ENCODE measurements around the gene ID1. TPM values are rescaled to one million over a fixed set of nuclear protein-coding genes. Genes with fewer than 3 reads are reported as not detected.

Gene ID1
- 173 and 518 TPM in 2 replicates for total RNA-seq

GRCh38 chr20:31605031-31605901 lies at the start of gene ID1:
Gene ID1 (plus strand): TSS chr20:31605289. CDS start chr20:31605388, 99 bp downstream.

DNA sequence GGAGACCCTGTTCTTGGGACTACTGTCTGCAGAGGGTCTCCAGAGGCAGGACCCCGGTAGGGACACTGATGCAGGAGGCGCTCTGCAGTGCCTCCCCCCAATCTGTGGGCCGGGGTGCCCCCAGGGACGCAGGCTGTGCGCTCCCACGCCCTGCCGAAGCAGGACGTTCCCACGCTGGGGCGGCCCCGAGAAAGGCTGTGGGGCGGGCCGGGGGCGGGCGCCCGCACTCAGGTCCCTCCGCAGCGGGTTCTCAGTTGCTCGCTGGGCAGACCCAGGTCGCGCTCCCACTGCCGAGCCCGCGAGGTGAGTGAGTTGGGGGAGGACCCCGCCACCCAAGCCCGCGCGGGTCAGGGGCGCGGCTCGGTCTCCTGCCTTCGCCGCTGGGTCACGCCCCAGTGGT lies 32.6 kb downstream of the ID1 start, which contains the start of gene COX4I2:
Gene COX4I2 (plus strand): TSS at position 253 of the 400 bp plus-strand sequence. CDS start 1,106 bp downstream, outside the sequence.

Other genes starting within 250 kb of the ID1 start
- not detected in 2 replicates for gene DEFB118, start 236.7 kb upstream of the ID1 start, total RNA-seq
- gene DEFB119, start 214.7 kb upstream of the ID1 start, total RNA-seq, result not detected in 2 replicates
- gene DEFB121, start 199.1 kb upstream of the ID1 start, total RNA-seq, result not detected in 2 replicates
- not detected in 2 replicates for gene DEFB123, start 164.7 kb upstream of the ID1 start, total RNA-seq
- gene DEFB124, start 130.2 kb upstream of the ID1 start, total RNA-seq, result not detected in 2 replicates
- not detected in 2 replicates for gene REM1, start 130.0 kb upstream of the ID1 start, total RNA-seq
- 46.8 and 68.0 TPM in 2 replicates for gene HM13, start 90.8 kb upstream of the ID1 start, total RNA-seq
- 0.43 TPM in 1 of 2 replicates, not detected in the other for gene COX4I2, start 32.6 kb downstream of the ID1 start, total RNA-seq
- gene BCL2L1, start 117.6 kb downstream of the ID1 start, total RNA-seq, result 38.6 and 39.2 TPM in 2 replicates
- gene TPX2, start 134.0 kb downstream of the ID1 start, total RNA-seq, result 2.8 and 7.6 TPM in 2 replicates
- gene MYLK2, start 214.1 kb downstream of the ID1 start, total RNA-seq, result under 0.01 TPM in 1 of 2 replicates, not detected in the other
- gene FOXS1, start 240.3 kb downstream of the ID1 start, total RNA-seq, result not detected in 2 replicates

Data from bronchial smooth muscle cell (primary cell).